Measurements from ENCODE around the gene AFAP1L2.

Gene AFAP1L2

DNA sequence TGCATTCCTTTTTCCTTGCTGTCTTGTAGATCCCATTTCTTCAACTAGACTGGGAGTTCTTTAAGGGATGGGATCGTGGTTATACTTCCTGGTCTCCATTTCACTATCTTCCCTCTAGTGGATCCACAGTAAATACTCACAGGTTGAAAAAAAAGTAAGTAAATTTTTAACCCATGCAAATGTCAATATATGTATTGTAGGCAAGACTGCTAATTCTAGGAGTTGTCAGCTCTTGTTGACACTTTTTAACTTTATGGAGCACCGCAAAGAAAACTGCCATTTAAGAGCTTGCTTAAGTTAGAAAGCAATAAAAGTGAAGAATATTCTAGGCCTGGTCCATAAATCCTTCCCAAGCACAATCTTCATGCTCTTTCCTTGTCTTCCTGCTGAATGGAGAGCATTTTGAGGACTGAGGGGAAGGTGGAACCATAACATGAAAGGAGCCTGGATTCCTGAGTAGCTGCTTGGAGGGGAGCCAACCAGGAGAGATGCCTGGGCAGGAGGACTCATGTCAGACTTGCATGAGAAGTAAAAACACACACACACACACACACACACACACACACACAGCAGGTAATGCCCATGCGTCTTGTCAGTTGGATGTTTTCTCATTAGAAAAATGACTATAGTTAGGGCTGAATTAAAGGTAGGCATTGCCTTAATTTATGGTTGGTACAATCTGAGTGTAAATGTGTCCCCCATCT, 133.1 kb downstream of the AFAP1L2 start:
- no peak for DNase-seq (ENCODE audit: low read depth)

DNA sequence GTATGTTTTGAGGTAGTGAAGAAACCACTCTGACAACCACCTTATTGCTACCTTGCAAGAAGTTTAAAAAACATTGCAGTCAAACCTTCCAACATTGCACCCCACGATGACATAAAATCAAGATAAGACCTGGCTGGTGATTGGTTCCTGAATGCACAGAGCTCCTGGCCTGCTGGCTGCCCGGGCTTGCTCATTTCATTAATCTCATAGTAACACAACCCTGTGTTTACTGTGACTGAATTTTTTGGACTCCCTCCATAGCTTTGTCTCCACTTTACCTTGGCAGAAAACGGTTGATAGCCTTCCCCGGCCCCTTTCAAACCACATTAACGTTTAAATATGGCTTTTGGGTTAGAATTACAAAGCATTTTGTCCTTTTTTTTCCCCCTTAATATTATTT, 137.8 kb downstream of the AFAP1L2 start:
- DNase-seq (ENCODE audit: low read depth), result no peak

DNA sequence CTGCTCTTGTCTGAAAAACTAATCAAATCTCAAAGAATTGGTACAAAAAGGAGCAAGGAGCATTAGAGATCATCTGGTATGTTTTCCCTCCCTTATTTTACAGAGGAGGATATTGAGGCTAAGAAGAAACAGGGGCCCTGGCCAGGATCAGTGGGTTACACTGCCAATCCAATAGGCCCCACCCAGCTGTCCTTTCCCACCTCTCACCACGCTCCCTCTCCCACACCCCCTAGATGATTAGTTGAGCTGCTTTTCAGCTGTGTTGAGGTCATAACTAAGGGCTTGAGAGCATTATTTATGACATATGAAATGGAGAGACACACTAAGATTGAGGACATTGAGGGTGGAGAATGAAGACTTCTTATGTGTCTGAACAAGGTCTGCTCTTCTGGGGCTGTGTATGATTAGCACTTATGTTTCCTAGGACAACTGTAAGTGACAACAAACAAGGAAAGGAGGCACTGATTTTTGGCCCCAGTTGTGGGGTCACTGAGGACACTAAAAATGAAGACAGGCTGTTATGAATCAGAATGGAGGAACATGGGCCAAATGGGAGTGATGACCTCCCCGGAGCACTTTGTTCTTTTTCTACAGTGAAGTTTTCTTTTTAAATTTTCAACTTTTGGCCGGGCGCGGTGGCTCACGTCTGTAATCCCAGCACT, 138.8 kb downstream of the AFAP1L2 start:
- DNase-seq (ENCODE audit: low read depth), result no peak

DNA sequence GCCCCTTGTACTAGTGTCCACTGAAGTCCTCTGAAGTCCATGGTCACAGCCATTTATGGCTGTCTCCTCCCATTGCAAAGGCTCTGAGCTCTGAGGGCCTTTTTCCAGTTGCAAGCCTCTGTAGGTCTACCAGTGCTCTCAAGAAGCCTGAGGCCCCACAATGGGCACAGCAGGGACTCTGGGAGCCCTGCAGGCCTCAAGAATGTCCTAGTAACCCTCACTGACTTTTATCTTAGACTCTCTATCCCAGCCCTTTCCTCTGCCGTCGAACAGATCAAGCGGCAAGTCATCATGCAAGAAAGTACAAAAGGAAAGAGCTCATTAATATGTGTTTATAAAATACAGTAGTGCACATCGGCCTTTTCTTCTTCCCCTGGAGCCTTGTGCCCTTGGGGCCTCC, 141.8 kb downstream of the AFAP1L2 start:
- no peak for DNase-seq (ENCODE audit: low read depth)

DNA sequence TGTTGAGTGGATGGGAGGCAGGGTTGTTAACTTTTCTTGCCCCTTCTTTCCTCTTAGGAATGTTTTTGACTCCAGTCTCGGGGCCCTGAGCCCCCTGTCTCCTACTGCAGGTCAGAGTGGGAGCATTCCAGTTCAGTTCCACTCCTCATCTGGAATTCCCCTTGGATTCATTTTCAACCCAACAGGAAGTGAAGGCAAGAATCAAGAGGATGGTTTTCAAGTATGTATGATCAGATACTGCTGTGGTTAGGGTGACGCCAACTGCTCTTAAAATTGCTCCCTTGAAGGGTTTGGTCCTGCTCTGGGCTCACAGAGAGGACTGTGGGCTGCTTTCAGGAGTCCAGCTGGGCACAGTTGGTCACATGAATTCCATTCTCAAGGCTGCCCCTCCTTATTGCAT, 143.2 kb downstream of the AFAP1L2 start:
- DNase-seq (ENCODE audit: low read depth), result peak; percentile 80

DNA sequence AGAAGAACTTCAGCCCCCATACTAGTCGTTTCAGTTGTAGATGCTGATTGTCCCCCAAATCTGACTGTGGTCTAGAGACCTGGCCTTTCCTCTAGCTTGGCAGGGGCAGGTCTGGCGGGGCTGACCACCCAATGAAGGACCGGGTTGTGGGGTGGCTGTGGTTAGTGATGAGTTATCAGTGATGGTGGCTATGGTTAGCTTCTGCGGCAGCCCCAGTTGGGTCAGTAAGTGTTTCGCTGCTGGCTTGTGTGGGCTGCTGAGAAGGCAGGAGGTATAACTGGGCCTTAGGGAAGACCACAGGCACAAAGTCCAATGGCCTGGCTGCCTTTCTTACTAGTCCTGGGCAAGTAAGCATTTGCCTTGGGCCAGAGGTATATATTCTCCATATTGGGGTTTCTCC, 143.9 kb downstream of the AFAP1L2 start:
- DNase-seq (ENCODE audit: low read depth), result no peak

GRCh38 chr10:114259824-114260223, 144.5 kb downstream of the AFAP1L2 start:
- DNase-seq (ENCODE audit: low read depth), result peak; percentile 60

- DNase-seq (ENCODE audit: low read depth), result no peak
Observed at GRCh38 chr10:114258274-114258840, 145.9 kb downstream of the AFAP1L2 start.

GRCh38 chr10:114257498-114257897, 146.8 kb downstream of the AFAP1L2 start:
- no peak for DNase-seq (ENCODE audit: low read depth)

GRCh38 chr10:114256822-114257221, 147.5 kb downstream of the AFAP1L2 start:
- peak; percentile 39 for DNase-seq (ENCODE audit: low read depth)

DNA sequence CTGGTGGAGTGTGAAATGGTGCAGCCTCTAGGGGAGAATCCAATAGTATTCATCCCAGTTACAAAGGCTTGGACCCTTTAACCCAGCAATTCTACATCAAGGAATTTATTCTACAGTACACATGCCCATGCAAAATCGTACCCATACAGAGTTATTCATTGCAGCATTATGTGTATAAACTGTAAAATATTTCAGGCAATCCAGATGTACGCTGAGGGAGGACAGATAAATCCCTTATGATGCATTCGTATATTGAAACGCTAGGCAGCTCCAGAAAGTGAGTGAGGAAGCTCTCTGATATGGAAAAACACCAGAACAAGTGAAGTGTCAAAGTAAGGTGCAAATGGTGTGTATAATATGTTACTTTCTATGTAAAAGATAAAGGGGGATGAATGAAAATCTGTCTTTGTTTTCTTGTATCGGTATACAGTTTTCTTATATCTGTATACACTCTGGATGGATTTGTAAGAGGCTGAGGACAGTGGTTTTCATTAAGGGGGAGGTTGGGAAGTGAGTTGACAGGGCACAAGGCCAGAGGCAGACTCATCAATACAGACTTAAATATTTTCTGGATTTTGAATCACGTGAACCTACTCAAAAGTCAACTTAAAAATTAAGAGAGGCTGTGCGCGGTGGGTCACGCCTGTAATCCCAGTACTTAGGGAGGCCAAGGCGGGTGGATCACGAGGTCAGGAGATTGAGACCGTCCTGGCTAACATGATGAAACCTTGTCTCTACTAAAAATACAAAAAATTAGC, 148.1 kb downstream of the AFAP1L2 start:
- DNase-seq (ENCODE audit: low read depth), result no peak

DNA sequence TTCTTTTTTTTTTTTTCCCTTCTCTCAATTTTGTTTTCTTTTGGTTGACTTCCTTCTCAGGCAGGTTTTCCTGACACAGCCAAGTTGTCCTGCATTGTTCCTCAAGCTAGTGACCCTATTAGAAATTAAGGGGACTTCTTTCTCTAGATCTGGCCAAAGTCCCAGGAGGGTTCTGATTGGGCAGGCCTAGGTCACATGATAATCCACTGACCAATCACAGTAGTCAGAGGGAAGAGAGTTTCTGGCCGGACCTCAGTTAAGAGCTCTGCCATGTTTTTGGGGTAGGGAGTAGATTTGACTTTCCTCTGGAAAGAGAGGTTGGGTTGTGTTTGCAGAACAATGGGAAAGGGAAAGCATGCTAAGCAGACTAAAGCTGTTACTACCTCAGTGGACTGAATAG, 149.1 kb downstream of the AFAP1L2 start:
- DNase-seq (ENCODE audit: low read depth), result no peak

- no peak for DNase-seq (ENCODE audit: low read depth)
Observed at GRCh38 chr10:114252883-114253282, 151.4 kb downstream of the AFAP1L2 start.

GRCh38 chr10:114252092-114252491, 152.2 kb downstream of the AFAP1L2 start:
- no peak for DNase-seq (ENCODE audit: low read depth)

- no peak for DNase-seq (ENCODE audit: low read depth)
Observed at GRCh38 chr10:114250716-114251115, 153.6 kb downstream of the AFAP1L2 start.

DNA sequence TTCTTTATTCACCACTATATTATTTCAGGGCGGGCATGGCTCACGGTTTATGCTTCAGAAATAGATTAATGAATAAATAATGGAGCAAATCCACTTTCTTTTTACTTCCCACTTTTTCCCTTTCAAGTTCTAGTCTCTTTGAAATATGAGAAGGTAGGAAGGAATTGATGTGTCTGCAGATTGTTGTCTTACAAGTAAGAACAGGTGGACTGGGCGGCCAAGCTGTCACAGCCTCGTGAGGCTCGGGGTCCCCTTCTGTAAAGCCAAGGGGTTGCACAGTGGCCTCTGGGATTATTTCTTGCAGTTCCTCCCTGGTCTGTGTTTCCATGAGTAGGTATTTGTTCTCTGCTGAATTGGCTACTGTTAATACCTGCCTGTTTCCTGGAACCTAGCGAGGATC, 154.1 kb downstream of the AFAP1L2 start:
- DNase-seq (ENCODE audit: low read depth), result no peak

- DNase-seq (ENCODE audit: low read depth), result no peak
Observed at GRCh38 chr10:114246679-114247305, 157.5 kb downstream of the AFAP1L2 start.

DNA sequence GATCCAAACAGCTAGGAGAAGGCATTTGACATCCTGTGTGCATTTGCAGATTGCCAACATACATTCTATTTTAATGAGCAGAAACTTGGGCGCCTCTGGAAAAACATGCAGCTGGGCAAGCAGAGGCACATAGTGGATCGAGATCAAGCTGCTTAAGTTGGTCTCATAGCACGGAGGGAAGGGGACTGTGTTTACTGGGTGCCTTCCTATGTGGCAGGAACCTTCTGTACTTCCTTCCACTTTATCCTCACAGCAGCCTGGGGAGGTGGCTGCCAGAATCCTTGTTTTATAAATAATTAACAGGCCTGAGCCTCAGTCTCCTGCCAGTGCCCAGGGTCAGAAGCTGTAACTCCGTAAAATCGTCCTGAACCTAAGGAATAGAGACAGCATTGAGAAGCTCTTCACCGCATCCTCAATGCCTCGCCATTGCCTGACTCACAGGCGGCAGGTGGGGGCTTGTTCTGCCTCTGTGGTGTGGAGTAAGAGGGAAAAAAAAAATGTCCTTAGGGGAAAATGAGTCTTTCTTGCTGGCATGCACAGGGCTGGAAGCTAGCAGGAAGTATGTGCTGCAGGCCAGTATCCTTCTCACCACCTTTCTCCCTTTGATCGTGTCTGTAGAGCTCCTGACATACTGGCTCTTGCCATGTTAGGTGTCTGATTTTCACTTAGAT, 159.0 kb downstream of the AFAP1L2 start:
- peak; percentile 16 for DNase-seq (ENCODE audit: low read depth)

All from EH (cell line).